GM12874 (cell line): Measurements from ENCODE around the gene CD200R1.

ENCODE experiments used
- CTCF ChIP-seq: IDR thresholded peaks from 2 replicates; pipeline ENCODE4 v1.5.1; 2011; ENCODE audit warnings: low read depth, mild to moderate bottlenecking, control low read depth, low read length, moderate library complexity; ENCODE audit not compliant: insufficient read depth

Gene CD200R1

GRCh38 chr3:112884678-112885290 lies 90.1 kb downstream of the CD200R1 start:
- no peak for TF ChIP-seq CTCF

- TF ChIP-seq CTCF = no peak
Measured at GRCh38 chr3:112881891-112882290, 93.0 kb downstream of the CD200R1 start.

- TF ChIP-seq CTCF = no peak
Measured at GRCh38 chr3:112875561-112875960, 99.3 kb downstream of the CD200R1 start.

GRCh38 chr3:112874725-112875124 lies 100.2 kb downstream of the CD200R1 start:
- no peak for TF ChIP-seq CTCF

GRCh38 chr3:112873632-112874031 lies 101.3 kb downstream of the CD200R1 start:
- no peak for TF ChIP-seq CTCF

- no peak for TF ChIP-seq CTCF
Measured at GRCh38 chr3:112871735-112872134, 103.2 kb downstream of the CD200R1 start.
